ENCODE data around the gene DUSP11.

- no peak for TF ChIP-seq CTCF (IDR thresholded peaks at IDR 0.05)
- TF ChIP-seq REST (IDR thresholded peaks at IDR 0.05; ENCODE audit: low read depth, low read length), result no peak
- TF ChIP-seq RFX5 (IDR thresholded peaks at IDR 0.05; ENCODE audit: low read length), result no peak
- TF ChIP-seq, protein P1, sequence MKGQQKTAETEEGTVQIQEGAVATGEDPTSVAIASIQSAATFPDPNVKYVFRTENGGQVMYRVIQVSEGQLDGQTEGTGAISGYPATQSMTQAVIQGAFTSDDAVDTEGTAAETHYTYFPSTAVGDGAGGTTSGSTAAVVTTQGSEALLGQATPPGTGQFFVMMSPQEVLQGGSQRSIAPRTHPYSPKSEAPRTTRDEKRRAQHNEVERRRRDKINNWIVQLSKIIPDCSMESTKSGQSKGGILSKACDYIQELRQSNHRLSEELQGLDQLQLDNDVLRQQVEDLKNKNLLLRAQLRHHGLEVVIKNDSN (IDR thresholded peaks at IDR 0.05; ENCODE audit: borderline replicate concordance, low read depth), result no peak
- no peak for TF ChIP-seq ZBTB33 (IDR thresholded peaks at IDR 0.05; ENCODE audit: borderline replicate concordance, low read depth)
- no peak for TF ChIP-seq TAF1 (IDR thresholded peaks at IDR 0.05; ENCODE audit: borderline replicate concordance, low read depth, low read length)
- no peak for TF ChIP-seq POLR2AphosphoS5 (IDR thresholded peaks at IDR 0.05; ENCODE audit: low read depth, low read length)
- no peak for TF ChIP-seq GABPA (IDR thresholded peaks at IDR 0.05; ENCODE audit: low read depth)
- TF ChIP-seq RCOR1 (IDR thresholded peaks at IDR 0.05; ENCODE audit: low read length), result no peak
- TF ChIP-seq JUND (IDR thresholded peaks at IDR 0.05), result no peak
- TF ChIP-seq NRF1 (IDR thresholded peaks at IDR 0.05; ENCODE audit: low read depth, low read length), result no peak
- TF ChIP-seq, protein P2, sequence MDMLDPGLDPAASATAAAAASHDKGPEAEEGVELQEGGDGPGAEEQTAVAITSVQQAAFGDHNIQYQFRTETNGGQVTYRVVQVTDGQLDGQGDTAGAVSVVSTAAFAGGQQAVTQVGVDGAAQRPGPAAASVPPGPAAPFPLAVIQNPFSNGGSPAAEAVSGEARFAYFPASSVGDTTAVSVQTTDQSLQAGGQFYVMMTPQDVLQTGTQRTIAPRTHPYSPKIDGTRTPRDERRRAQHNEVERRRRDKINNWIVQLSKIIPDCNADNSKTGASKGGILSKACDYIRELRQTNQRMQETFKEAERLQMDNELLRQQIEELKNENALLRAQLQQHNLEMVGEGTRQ (IDR thresholded peaks at IDR 0.05; ENCODE audit: borderline replicate concordance, low read depth, low read length), result no peak
Measured at GRCh38 chr2:73822991-73823390, 43.1 kb upstream of the DUSP11 start.
